ENCODE measurements around the gene ACOT11.

The ACOT11 gene

DNA sequence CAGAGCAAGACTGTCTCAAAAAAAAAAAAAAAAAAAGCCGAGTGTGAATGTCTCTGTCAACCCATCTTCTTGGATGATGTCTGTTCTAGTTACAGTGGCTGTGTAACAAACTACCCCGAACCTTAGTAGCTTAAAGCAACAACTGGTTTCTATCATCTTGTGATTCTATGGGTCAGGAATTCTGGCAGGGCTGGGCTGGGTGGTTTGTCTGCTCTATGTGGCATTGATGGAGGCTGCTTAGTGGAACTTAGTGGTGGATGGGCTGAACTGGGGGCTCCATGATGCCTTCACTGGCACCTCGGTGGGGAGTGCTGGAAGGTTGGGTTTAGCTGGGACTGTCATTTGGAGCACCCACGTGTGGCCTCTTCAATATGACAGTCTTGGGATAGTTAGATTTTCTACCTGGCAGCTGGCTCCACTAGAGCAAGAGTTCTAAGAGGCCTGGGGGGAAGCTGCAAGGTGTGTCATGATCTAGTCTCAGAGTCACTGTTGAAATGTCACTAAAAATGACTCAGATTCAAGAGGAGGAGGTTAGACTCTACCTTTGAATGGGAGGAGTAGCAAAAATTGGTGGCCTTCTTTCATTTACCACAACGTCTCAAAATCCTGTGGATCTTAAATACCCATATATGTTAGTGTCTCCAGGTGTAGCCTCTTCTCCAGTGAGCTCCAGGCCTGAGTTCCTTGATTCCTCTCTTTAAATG, 18.6 kb downstream of the ACOT11 start:
- no peak for DNase-seq

DNA sequence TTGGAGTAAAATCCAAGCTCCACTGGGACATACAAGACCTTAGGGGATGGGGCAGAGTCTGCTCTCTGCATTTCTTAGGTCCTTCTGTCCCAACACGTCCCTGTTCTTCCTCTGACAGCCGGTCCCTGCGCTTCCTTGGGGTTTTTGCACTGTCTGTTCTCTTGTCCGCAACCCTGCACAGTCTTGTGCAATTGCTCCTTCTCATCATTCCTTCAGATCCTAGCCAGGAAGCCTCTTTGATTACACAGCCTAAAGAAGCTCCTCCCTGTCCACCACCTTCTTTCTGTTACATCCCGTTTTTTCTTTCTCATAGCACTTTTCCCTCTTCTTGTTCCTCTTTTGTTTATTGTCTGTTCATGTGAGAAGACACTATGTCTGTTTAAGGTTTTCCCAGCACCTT, 19.9 kb downstream of the ACOT11 start:
- no peak for DNase-seq

- no peak for DNase-seq
Measured at GRCh38 chr1:54569339-54569738, 21.3 kb downstream of the ACOT11 start.

GRCh38 chr1:54570161-54570560, 22.1 kb downstream of the ACOT11 start:
- DNase-seq, result no peak

- DNase-seq, result no peak
Measured at GRCh38 chr1:54571326-54571725, 23.3 kb downstream of the ACOT11 start.

DNA sequence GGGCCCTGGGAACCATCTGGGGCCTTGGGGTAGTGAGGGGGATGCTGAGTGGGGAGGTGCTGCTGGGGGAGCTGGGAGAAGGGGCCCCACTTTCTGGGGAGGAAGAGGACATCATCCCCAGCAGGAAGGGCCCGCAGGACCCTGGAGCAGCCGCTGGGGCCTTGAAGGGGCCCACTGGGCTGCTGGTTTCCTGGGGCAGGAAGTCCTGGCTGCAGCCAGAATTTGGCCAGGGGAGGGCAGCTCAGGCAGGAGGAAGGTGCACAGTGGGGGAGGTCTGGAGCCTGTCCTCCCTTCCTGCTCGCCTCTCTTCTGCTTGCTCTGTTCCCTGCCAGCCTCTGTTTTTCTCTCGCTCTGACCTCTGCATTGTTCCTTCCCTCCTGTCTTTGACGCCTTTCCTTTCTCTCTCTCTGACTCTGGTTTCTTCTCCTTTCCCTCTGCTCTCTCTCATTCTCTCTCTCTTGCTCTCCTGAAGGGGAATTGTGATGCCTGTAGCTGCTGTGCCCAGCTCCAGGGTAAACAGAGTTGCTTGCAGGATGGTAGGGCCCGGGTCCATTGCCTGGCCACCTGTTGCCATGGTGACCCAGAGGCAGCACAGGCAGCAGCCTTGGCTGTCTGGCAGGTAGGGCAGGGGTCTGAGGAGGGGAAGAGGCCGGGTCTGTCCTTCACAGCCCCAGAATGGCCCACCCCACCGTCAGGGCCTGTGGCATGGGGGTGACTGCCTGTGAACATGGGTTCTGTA, 23.9 kb downstream of the ACOT11 start:
- no peak for DNase-seq

DNA sequence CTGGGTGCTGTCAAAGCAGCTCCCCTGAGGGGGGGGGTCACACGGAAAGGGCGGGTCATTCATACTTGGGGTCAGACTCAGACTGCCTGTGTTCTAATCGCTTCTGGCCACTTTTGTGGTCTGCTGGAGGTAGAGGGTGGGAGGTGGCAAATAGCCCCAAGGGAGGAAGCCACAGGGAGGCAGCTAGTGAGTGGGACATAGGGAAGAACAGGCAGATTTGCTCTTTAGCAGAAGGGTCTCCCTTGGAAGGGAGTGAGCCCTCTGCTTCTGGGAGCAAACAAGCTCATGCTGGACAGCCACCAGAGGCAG, 24.5 kb downstream of the ACOT11 start:
- no peak for DNase-seq

- no peak for DNase-seq
Measured at GRCh38 chr1:54574158-54574778, 26.2 kb downstream of the ACOT11 start.

DNA sequence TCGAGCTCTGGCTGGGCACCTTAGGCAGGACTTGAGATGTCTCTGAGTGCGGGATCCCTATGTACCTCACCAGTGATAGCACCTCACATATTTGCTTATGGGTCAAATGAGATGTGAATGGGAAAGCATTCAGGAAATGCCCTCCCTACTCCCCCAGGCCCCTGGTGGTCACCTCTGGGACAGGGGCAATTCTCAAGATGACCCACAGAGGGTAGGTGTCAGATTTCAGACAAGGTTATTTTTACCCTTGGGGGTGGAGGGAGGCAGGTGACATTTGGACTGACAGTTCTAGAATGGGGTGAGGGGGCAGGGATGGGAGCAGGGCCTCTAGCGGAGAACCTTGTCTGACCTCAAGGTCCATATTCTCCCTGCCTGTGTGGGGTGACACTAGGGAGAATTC, 27.1 kb downstream of the ACOT11 start:
- no peak for DNase-seq

GRCh38 chr1:54575605-54576290, 27.7 kb downstream of the ACOT11 start:
- no peak for DNase-seq

DNA sequence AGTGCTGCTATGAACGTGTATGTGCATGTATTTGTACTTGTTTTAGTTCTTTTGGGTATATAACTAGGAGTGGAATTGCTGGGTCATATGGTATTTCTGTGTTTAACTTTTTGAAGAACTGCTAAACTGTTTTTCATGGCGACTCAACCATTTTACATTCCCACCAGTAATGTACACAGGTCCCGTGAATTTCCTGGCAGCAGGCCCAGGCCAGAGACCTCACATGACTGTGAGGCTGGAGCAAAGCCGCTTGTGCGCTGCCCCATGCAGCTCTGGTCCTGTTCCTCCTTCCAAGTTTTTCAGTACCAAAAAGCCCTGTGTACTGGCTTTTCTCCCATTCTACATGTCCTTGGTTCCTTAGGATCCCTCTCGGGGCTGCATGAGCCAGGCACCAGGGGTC, 29.6 kb downstream of the ACOT11 start:
- DNase-seq, result no peak

- no peak for DNase-seq
Measured at GRCh38 chr1:54579337-54579781, 31.3 kb downstream of the ACOT11 start.

DNA sequence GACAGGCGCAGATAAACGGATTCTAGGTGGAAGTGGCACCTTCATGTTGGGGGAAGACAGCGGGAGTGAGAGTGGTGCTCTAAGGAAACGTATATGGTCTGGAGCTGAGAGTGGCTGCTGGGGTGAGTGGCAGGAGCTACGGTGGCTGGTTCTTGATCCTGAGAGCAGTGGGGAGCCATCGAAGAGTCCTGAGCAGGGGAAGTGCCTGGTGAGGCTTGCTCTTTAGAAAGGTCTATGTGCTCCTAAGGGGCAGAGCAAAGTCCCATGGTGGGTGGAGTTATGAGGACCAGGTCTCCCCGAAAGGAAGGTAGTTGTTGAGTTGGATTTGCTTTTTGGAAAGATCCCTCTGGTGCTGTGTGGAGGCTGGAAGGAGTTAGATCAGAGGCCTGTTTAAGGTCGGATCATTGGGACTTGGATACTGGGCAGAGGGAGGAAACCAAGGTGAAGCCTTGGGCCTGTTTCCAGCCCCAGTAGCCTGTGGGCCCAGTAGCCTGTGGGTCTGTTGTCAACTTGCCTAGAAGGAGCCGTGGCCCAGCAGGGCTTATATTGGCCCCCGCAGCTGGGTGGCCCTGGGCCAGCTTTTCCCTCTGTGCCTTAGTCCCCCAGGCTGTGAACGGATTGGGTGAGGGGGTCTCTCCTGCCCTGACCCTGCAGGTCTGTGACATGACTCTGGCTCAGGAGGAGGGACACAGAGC, 33.0 kb downstream of the ACOT11 start:
- no peak for DNase-seq

- no peak for DNase-seq
Measured at GRCh38 chr1:54581621-54582035, 33.6 kb downstream of the ACOT11 start.

DNA sequence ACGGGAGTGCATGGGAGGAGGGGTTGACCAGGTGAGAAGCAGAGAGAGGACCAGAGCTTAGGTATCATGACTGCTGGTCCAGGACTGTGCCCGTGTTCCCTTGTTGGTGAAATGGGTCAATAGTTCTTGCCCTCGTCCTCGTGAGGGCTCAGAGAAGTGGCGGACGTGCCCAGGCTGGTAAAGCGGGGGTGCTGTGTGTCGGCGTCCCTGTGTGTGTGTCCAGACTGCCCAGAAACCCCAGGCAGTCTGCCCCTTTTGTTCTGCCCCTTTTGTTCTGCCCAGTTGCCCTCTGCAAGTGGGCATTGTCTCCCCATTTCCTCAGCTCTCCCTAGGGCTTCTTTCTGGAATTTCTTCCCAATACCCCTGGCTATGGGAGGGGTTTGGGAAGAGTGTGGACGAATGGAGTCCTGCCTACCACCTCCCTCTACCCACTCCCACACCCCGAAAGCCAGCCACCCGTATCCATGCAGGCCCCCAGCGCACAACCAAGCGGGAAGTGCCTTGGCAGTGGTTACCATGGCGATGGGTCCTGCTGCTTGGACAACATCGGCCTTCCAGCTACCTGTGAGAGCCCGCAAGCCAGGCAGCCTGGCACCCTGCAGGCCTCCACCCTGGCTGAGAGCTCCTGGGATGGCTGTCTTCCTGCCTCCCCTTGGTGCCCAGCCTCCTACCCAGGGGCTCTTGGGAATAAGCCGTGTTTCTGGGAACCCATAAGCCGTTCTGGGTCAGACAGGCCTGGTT, 34.7 kb downstream of the ACOT11 start:
- no peak for DNase-seq

DNA sequence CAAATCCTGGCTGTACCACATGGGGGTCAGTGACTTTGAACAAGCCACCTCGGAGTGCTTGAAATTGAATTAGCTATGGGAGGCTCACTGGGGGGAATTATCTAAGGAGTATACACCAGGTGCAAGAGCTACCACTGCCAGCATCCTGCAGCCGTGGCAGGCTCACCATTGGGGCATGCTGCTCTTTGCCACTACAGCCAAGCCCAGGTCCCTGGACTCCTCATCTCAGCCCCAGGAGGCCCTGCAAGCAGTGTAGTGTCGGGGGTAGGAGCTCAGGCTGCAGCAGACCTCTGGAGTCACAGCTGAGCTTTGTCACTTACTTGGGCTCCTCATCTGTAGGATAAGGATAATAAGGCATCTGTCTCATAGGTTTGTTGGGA, 35.3 kb downstream of the ACOT11 start:
- DNase-seq, result no peak

GRCh38 chr1:54583871-54584270, 35.8 kb downstream of the ACOT11 start:
- no peak for DNase-seq

- DNase-seq, result no peak
Measured at GRCh38 chr1:54584575-54584974, 36.5 kb downstream of the ACOT11 start.

DNA sequence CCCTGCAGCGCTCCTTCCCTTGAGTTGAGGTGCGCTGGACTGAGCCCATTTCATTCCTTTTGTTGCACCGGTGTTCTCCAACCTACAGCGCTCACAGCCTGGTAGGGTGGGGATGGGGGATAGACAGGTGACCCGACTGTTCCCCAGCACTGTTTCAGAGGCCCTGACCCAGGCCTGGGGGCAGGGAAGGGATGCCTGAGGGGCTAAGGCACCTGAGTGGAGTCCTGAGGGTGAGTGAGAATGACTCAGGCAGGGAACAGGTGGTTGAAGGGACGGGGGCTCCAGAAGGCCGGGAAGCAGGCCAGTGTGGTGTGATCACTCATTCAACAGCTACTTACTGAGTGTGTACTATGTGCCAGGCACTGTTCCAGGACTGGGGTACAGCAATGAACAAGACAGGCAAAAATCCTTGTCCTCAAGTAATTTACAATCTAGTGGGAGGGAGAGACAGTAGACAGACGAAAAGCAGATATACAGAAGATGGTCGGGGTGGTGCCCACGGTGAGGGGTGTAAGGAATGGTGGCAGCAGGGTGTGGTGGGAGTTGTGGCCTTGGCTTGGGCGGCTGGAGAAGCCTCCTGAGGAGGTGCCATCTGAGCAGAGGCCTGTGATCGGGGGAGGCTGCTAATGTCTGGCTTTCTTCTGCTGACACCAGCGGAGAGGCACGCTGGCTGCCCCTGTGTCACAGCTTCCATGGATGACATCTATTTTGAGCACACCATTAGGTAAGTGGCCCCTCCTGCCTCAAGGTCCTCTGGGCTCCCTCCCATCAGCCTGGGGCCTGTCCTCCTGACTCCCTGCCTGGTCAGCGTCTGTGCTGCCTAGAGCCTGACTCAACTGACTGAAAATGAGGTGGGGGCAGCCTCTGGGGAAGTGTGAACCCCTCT, 37.4 kb downstream of the ACOT11 start:
- DNase-seq, result no peak

DNA sequence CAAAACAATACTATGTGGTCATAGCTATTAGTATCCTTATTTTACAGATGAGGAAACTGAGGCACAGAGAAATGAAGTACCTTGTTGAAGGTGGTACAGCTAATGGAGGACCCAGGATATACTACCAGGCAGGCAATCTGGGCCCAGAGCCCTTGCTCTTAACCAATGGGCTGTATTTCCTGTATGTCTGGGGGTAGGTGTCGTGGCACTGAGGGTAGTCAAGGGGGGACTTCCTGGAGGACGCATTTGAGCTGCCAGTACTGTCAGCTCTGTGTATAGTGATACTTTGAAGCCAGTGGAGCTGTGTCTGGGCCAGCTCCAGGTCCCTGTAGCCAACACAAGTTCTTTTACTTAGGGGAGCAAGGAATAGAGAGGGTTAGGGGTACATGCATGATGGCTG, 40.3 kb downstream of the ACOT11 start:
- DNase-seq, result no peak

DNA sequence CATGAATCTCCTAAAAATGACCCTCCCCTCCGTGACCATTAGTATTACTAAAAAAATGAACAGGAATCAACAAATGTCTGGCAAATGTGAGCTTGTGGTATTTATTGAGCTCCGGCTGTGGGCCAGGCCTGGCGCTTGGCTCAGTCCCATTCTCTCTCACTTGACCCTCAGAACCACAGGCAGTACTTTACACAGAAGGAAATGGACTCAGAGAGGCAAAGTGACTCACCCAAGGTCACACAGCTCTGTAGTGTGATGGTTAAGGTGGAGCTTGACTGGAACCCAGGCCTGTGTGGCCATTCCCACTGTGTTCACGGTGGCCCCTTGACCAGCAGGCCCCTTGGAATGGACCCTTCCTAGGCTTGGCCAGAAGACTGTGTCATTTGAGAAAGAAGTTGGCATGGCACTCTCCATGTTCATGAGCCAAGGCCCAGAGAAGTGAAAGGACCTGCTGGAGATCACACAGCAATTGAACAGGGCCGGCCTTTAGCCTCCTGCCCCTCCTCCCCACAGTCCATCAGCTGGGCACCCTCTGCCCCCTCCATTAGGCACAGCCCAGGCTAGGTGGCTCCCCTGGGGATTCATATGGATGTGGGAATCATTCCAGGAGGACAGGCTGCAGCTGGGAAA, 43.2 kb downstream of the ACOT11 start:
- DNase-seq, result no peak

Data from activated naive CD4-positive, alpha-beta T cell treated with anti-CD3 and anti-CD28 coated beads, Interleukin-2, amount 50 U/mL, for 16 hours (primary cell).